Testis (tissue), 3 donors: ENCODE results near the gene KLK5. TPM values are rescaled to one million over a fixed set of nuclear protein-coding genes. Genes with fewer than 3 reads are reported as not detected.

Experiments
- DNase-seq: peaks from one replicate; pipeline ENCODE4 v3.0.0-alpha.2; 2019
- H3K27ac ChIP-seq, 2 donors: fragments of 200-600 bp; sonication (generic); one replicate each; pipeline ENCODE4 v1.5.1; 2019
- H3K27me3 ChIP-seq: fragments of 200-600 bp; sonication (generic); one replicate; pipeline ENCODE4 v1.5.1; 2019
- H3K36me3 ChIP-seq: fragments of 200-600 bp; sonication (generic); one replicate; pipeline ENCODE4 v1.5.1; 2017; ENCODE audit warnings: low read depth; ENCODE audit errors: missing control alignments
- H3K4me1 ChIP-seq: fragments of 200-600 bp; sonication (generic); one replicate; pipeline ENCODE4 v1.5.1; 2019
- H3K4me3 ChIP-seq, 2 donors: fragments of 200-600 bp; sonication (generic); one replicate each; pipeline ENCODE4 v1.5.1; 2017 to 2019
- H3K9me3 ChIP-seq: fragments of 200-600 bp; sonication (generic); one replicate; pipeline ENCODE4 v1.5.1; 2017
- CTCF ChIP-seq, 3 experiments: fragments of 450-650 bp in 2 of 3; fragments of 200-600 bp in 1 of 3; sonication (generic) in 1 of 3; IDR thresholded peaks; one replicate each; pipeline ENCODE4 v1.5.1; 2016 to 2019; ENCODE audit warnings: antibody characterized with exemption in 3 of 3, mild to moderate bottlenecking in 2 of 3, moderate library complexity in 1 of 3
- POLR2A ChIP-seq: fragments of 450-650 bp; IDR thresholded peaks from one replicate; pipeline ENCODE4 v1.6.1; 2017; ENCODE audit warnings: antibody characterized with exemption, mild to moderate bottlenecking, moderate library complexity
- WGBS, 2 donors: methylation state at CpG; one replicate each; pipeline ENCODE4 v1.1.5; 2018; 5-methylcytosine and 5-hydroxymethylcytosine counted together
- intact Hi-C: fragments of 100-400 bp; cut with DNase I; formaldehyde crosslinking; loops from one replicate; pipeline ENCODE4 v1.15.1; 2023; ENCODE audit warnings: low total_unique reads
- polyA plus RNA-seq: library from polyadenylated mRNA; stranded (reverse); fragments of 350-450 nt; fragmentation: Illumina TruSeq; extraction: RNeasy Lipid Tissue Mini Kit (QIAGEN cat#74804); gene quantifications from one replicate; pipeline ENCODE4 v1.2.3, GENCODE V29; 2014; ENCODE audit warnings: low read depth, low replicate concordance; ENCODE audit not compliant: insufficient read depth
- total RNA-seq, 2 donors: library from RNA; depleted of rRNA; stranded (reverse); fragments of >200 nt; gene quantifications; one replicate each; pipeline ENCODE4 v1.2.3, GENCODE V29; 2016

Gene KLK5
- total and polyA plus RNA-seq, 3 donors from 2014 or later = 5.6 to 25.4 (median 13.9) TPM

GRCh38 chr19:50979758-50980157, 26.9 kb upstream of the KLK5 start:
- Histone ChIP-seq H3K27me3 (no peaks in the 10 kb centered on the region), H3K4me1 (peaks cover 3% of the 10 kb centered on the region), H3K27ac (no peak overlapping the region), H3K4me3 (no peak overlapping the region), H3K9me3 (no peaks in the 10 kb centered on the region), H3K36me3 (no peaks in the 10 kb centered on the region)
- 59 to 71% methylated on average over 8 of the region's 8 CpGs for WGBS, 2 donors
- no peak for DNase-seq
- intact Hi-C loops = no loop called here
- no peak for TF ChIP-seq POLR2A
- no peak for TF ChIP-seq CTCF (IDR thresholded peaks at IDR 0.05)

GRCh38 chr19:50978772-50979390, 26.0 kb upstream of the KLK5 start:
- Histone ChIP-seq H3K27me3 (no peaks in the 10 kb centered on the region), H3K27ac (no peak overlapping the region), H3K9me3 (no peaks in the 10 kb centered on the region), H3K36me3 (no peaks in the 10 kb centered on the region), H3K4me1 (peaks cover 3% of the 10 kb centered on the region), H3K4me3 (no peak overlapping the region)
- WGBS, 2 donors = 77 to 78% methylated on average over 5 of the region's 5 CpGs
- DNase-seq = no peak
- TF ChIP-seq POLR2A (no peak), CTCF (IDR thresholded peaks at IDR 0.05) (no peak)
- intact Hi-C loops = no loop called here

- Histone ChIP-seq H3K4me3 (no peak overlapping the region), H3K4me1 (no peaks in the 10 kb centered on the region), H3K27ac (no peak overlapping the region), H3K27me3 (no peaks in the 10 kb centered on the region), H3K9me3 (no peaks in the 10 kb centered on the region), H3K36me3 (no peaks in the 10 kb centered on the region)
- 70 to 71% methylated on average over 4 of the region's 4 CpGs for WGBS, 2 donors
- no peak for DNase-seq
- TF ChIP-seq POLR2A (no peak), CTCF (IDR thresholded peaks at IDR 0.05) (no peak)
- intact Hi-C loops = no loop called here
These were observed 24.8 kb upstream of the KLK5 start for GRCh38 chr19:50977626-50978025.

- TF ChIP-seq POLR2A (no peak), CTCF (IDR thresholded peaks at IDR 0.05) (no peak)
- H3K36me3 ChIP-seq = no peaks in the 10 kb centered on the region
- no peak for DNase-seq
- WGBS, 2 donors = 30 to 50% methylated on average over 8 of the region's 8 CpGs
- intact Hi-C loops = no loop called here
- H3K27me3 ChIP-seq = no peaks in the 10 kb centered on the region
- H3K4me1 ChIP-seq = no peaks in the 10 kb centered on the region
- no peak overlapping the region for H3K27ac ChIP-seq
- H3K4me3 ChIP-seq = no peak overlapping the region
- no peaks in the 10 kb centered on the region for H3K9me3 ChIP-seq
These were observed 22.9 kb upstream of the KLK5 start for GRCh38 chr19:50975766-50976165.
